Naive B cell (primary cell): Measurements from ENCODE around the gene LMX1B. TPM values are rescaled to one million over a fixed set of nuclear protein-coding genes. Genes with fewer than 3 reads are reported as not detected.
"Not testable (repeated sequence)": the region's sequence is repeated elsewhere in the genome, so short reads cannot be mapped to it uniquely, and the experiment has no call there.

ENCODE experiments used
- ATAC-seq, 2 donors: fragments of 150-1000 bp; cut with Tn5 transposase; 2 replicates each; pipeline ENCODE4 v1.10.0; 2021; ENCODE audit warnings: low read depth in 2 of 2, mild to moderate bottlenecking in 2 of 2, moderate library complexity in 2 of 2
- DNase-seq: peaks from one replicate; pipeline ENCODE4 v3.0.0; 2022
- H3K27ac Mint-ChIP-seq, 6 donors: one replicate each; pipeline ENCODE4 v1.8.0; 2020 to 2022; ENCODE audit warnings: mild to moderate bottlenecking in 6 of 6, mixed read lengths in 6 of 6, moderate library complexity in 5 of 6, inconsistent platforms in 2 of 6
- H3K27me3 Mint-ChIP-seq, 3 donors: one replicate each; pipeline ENCODE4 v1.8.0; 2021 to 2022; ENCODE audit warnings: mixed read lengths in 3 of 3, mild to moderate bottlenecking in 1 of 3
- H3K36me3 Mint-ChIP-seq, 2 donors: one replicate each; pipeline ENCODE4 v1.8.0; 2020 to 2022; ENCODE audit warnings: mixed read lengths in 2 of 2, inconsistent platforms in 1 of 2, mild to moderate bottlenecking in 1 of 2
- H3K4me1 Mint-ChIP-seq, 3 donors: one replicate each; pipeline ENCODE4 v1.8.0; 2020 to 2022; ENCODE audit warnings: mixed read lengths in 3 of 3, inconsistent platforms in 1 of 3, mild to moderate bottlenecking in 1 of 3, moderate library complexity in 1 of 3
- H3K4me3 Mint-ChIP-seq, 8 donors: one replicate each; pipeline ENCODE4 v1.8.0; 2020 to 2022; ENCODE audit warnings: mild to moderate bottlenecking in 8 of 8, mixed read lengths in 8 of 8, moderate library complexity in 8 of 8, inconsistent platforms in 2 of 8
- H3K9me3 Mint-ChIP-seq, 7 donors: one replicate each; pipeline ENCODE4 v1.8.0; 2020 to 2022; ENCODE audit warnings: mixed read lengths in 7 of 7, mild to moderate bottlenecking in 5 of 7, inconsistent platforms in 2 of 7, moderate library complexity in 1 of 7
- polyA plus RNA-seq, 6 donors: library from polyadenylated mRNA; unstranded; fragments of 300-500 nt; fragmentation: Illumina TruSeq; gene quantifications; one replicate each; pipeline ENCODE4 v1.2.3, GENCODE V29; 2021; ENCODE audit warnings: low read depth in 6 of 6

LMX1B gene
- polyA plus RNA-seq, 6 donors from 2014 or later = not detected

GRCh38 chr9:126706698-126707053 lies 92.9 kb downstream of the LMX1B start:
- H3K4me3 Mint-ChIP-seq = no peak overlapping the region
- peaks cover 12 to 17% (median 12%) of the 10 kb centered on the region in 3 donors for H3K4me1 Mint-ChIP-seq
- no peak for DNase-seq
- no peak for ATAC-seq
- H3K27me3 Mint-ChIP-seq = peaks cover 16 to 43% (median 35%) of the 10 kb centered on the region in 3 donors
- H3K9me3 Mint-ChIP-seq = no peaks in the 10 kb centered on the region
- no peak overlapping the region for H3K27ac Mint-ChIP-seq
- no peaks in the 10 kb centered on the region for H3K36me3 Mint-ChIP-seq

GRCh38 chr9:126707083-126707482 lies 93.4 kb downstream of the LMX1B start:
- Mint-ChIP-seq H3K27ac (no peak overlapping the region), H3K4me3 (peak overlapping the region in 1 of 8 donors; percentile 40), H3K27me3 (peaks cover 12 to 39% (median 31%) of the 10 kb centered on the region in 3 donors), H3K9me3 (no peaks in the 10 kb centered on the region), H3K4me1 (peaks cover 12 to 17% (median 12%) of the 10 kb centered on the region in 3 donors), H3K36me3 (no peaks in the 10 kb centered on the region)
- no peak for DNase-seq
- no peak for ATAC-seq

DNA sequence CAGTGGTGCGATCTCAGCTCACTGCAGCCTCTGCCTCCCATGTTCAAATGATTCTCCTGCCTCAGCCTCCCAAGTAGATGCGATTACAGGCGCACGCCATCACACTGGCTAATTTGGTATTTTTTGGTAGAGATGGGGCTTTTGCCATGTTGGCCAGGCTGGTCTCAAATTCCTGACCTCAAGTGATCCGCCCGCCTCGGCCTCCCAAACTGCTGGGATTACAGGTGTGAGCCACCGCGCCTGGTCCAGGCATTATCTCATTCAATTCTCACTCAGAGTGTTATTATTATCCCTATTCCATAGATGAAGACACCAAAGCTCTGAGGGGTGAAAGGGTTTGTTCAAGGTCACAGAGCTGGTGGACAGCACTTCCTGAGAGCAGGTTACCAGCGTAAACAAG lies 94.0 kb downstream of the LMX1B start:
- Mint-ChIP-seq H3K27ac (peak overlapping the region in 1 of 6 donors; percentile 33), H3K27me3 (peaks cover 9 to 33% (median 25%) of the 10 kb centered on the region in 3 donors), H3K4me1 (peaks cover 12 to 17% (median 12%) of the 10 kb centered on the region in 3 donors)
- not testable (repeated sequence) for DNase-seq, ATAC-seq, H3K4me3 Mint-ChIP-seq, H3K36me3 Mint-ChIP-seq, H3K9me3 Mint-ChIP-seq

DNA sequence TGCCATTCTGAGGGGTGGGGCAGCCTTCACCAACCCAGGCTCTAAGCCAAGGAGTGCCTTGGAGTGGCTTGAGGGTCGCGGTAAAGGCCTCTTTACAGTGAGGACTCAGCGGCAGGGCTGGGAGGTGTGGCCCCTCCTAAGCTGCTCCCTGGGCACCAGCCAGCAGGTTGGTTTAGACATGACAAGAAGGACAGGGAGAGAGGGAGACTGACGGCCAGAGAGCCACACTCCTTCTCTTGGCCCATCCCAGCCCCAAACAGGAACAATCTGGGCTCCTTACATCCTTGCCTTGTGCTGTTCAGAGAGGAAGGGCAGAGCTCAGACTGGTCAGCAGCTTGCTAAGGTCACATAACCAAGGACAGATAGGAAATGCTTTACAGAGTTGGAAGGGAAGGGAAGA lies 94.5 kb downstream of the LMX1B start:
- ATAC-seq (no peak), DNase-seq (no peak)
- no peaks in the 10 kb centered on the region for H3K9me3 Mint-ChIP-seq
- no peak overlapping the region for H3K27ac Mint-ChIP-seq
- no peak overlapping the region for H3K4me3 Mint-ChIP-seq
- peaks cover 9 to 28% (median 23%) of the 10 kb centered on the region in 3 donors for H3K27me3 Mint-ChIP-seq
- H3K36me3 Mint-ChIP-seq = no peaks in the 10 kb centered on the region
- H3K4me1 Mint-ChIP-seq = peaks cover 12 to 17% (median 12%) of the 10 kb centered on the region in 3 donors

- no peak overlapping the region for H3K4me3 Mint-ChIP-seq
- ATAC-seq = no peak
- peaks cover 12 to 17% (median 12%) of the 10 kb centered on the region in 3 donors for H3K4me1 Mint-ChIP-seq
- H3K27me3 Mint-ChIP-seq = peaks cover 5 to 18% (median 14%) of the 10 kb centered on the region in 3 donors
- no peaks in the 10 kb centered on the region for H3K36me3 Mint-ChIP-seq
- H3K9me3 Mint-ChIP-seq = no peaks in the 10 kb centered on the region
- DNase-seq = no peak
- no peak overlapping the region for H3K27ac Mint-ChIP-seq
Observed at GRCh38 chr9:126709241-126709640, 95.5 kb downstream of the LMX1B start.

DNA sequence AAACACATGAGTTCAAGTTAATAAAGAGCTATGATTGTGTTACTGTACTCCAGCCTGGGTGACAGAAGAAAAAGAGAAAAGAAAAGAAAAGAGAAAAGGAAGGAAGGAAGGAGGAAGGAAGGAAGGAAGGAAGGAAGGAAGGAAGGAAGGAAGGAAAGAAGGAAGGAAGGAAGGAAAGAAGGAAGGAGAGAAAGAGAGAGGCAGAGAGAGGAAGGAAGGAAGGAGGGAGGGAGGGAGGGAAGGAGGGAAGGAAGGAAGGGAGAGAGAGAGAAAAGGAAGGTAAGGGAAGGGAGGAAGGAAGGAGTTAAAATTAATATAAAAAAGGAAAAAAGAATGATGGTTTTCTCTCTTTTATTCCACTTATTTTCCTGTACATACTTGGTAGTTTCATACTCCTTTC lies 101.7 kb downstream of the LMX1B start:
- Mint-ChIP-seq H3K4me3 (no peak overlapping the region), H3K27ac (no peak overlapping the region)

DNA sequence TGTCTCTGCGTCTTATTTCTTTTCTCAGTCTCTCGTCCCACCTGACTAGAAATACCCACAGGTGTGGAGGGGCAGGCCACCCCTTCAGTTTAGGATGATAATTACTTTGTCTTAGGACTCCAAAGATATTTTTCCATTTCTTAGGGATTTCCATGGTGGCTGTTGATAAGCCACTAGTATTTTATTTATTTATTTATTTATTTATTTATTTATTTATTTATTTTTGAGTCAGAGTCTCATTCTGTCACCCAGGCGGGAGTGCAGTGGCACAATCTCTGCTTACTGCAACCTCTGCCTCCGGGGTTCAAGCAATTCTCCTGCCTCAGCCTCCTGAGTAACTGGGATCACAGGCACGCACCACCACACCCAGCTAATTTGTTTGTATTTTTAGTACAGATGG lies 103.7 kb downstream of the LMX1B start:
- H3K36me3 Mint-ChIP-seq, DNase-seq: not testable (repeated sequence)
- H3K4me1 Mint-ChIP-seq = peaks cover 36 to 44% (median 37%) of the 10 kb centered on the region in 3 donors

More for the DNA sequence above, 101.7 kb downstream of the LMX1B start:
- DNase-seq (no peak), ATAC-seq (no peak)
- H3K27me3 Mint-ChIP-seq = no peaks in the 10 kb centered on the region
- H3K4me1 Mint-ChIP-seq = peaks cover 18 to 27% (median 19%) of the 10 kb centered on the region in 3 donors
- H3K9me3 Mint-ChIP-seq = no peaks in the 10 kb centered on the region
- no peaks in the 10 kb centered on the region for H3K36me3 Mint-ChIP-seq

DNA sequence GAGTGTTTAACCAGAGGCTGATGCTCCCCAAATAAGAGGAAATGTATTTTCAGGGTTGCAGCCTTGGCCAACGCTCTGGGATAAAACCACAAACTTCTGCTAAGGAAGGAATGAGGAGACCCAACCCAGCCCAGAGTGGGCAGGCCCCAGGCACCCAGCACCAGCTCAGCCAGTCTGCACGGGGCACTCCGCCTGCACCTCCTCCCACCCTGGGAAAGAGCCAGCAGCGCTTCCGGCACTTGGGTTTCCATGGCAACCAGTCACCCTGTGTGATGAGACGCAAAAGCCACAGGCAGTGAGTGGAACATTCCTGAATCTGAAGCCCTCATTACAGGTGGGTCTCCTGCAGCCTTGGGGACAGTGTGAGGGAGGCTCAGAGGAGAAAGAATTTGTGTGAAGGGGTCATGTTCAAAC lies 105.9 kb downstream of the LMX1B start:
- peak; percentile 62 to 63 for ATAC-seq
- no peaks in the 10 kb centered on the region for H3K36me3 Mint-ChIP-seq
- H3K27ac Mint-ChIP-seq = peak overlapping the region; percentile 96 to 99 (median 98)

More for the DNA sequence above, 103.7 kb downstream of the LMX1B start:
- H3K27me3 Mint-ChIP-seq, H3K27ac Mint-ChIP-seq, H3K4me3 Mint-ChIP-seq, ATAC-seq, H3K9me3 Mint-ChIP-seq: not testable (repeated sequence)

DNA sequence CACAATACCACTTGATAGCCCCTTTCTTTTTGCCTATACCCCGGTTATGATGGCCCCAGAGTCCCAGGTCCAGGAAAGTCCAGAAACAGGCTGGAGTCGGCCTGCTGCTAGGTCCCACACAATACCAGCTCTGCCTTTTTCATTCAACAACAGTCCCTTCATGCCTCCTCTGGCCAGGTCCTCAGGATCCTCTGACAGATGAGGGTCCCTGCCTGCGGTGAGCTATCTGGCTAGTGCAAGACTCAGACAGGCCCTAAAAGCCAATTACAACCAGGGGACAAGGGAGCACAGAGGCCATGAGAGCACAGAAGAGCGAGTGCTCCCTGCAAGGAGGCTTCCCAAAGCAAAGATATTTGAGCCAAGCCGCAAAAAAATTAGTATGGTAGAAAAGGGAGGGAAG lies 106.3 kb downstream of the LMX1B start:
- Mint-ChIP-seq H3K27ac (peak overlapping the region; percentile 96 to 99 (median 98)), H3K4me1 (peaks cover 45 to 52% (median 48%) of the 10 kb centered on the region in 3 donors), H3K36me3 (no peaks in the 10 kb centered on the region), H3K9me3 (no peaks in the 10 kb centered on the region), H3K4me3 (peak overlapping the region; percentile 65 to 97 (median 86)), H3K27me3 (no peaks in the 10 kb centered on the region)
- no peak for DNase-seq
- no peak for ATAC-seq

More for the DNA sequence above, 105.9 kb downstream of the LMX1B start:
- DNase-seq = peak; percentile 85
- Mint-ChIP-seq H3K4me1 (peaks cover 45 to 52% (median 48%) of the 10 kb centered on the region in 3 donors), H3K27me3 (no peaks in the 10 kb centered on the region), H3K9me3 (no peaks in the 10 kb centered on the region), H3K4me3 (peak overlapping the region; percentile 65 to 97 (median 86))

DNA sequence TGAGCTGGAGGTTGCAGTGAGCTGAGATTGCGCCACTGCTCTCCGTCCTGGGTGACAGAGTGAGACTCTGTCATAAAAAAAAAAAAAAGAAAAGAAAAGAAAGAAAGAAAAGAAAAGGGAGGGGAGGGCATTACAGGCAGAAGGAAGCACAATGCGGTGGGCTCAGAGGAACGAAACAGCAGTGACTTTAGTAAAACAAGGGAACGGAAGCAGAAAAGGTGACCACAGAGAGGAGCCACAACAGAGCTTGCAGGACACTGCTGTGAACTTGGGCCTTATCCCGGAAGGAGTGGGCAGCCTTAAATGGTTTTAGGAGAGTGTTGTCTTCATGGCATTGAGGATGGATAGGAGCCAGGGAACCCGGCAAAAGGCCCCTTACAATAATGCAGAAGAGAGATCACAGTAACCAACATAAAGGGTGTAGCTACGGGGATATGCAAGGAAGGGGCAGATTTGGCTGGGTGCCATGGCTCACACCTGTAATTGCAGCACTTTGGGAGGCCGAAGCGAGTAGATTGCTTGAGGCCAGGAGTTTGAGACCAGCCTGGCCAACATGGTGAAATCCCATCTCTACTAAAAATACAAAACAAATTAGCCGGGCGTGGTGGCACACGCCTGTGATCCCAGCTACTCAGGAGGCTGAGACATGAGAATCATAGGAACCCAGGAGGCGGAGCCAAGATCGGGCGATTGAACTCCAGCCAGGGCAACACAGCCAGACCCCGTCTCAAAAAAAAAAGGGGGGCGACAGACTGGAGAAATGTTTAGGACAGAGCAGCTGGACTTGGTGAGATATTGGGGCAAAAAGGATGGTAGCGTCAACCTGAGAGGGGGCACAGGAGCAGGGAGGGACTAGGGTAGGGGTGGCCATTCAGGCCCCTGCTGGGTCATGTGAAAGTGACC lies 107.2 kb downstream of the LMX1B start:
- Mint-ChIP-seq H3K36me3 (no peaks in the 10 kb centered on the region), H3K9me3 (no peaks in the 10 kb centered on the region), H3K4me3 (peak overlapping the region; percentile 65 to 97 (median 89)), H3K27ac (peak overlapping the region; percentile 95 to 99 (median 98)), H3K4me1 (peaks cover 40 to 50% (median 48%) of the 10 kb centered on the region in 3 donors), H3K27me3 (no peaks in the 10 kb centered on the region)
- ATAC-seq (no peak), DNase-seq (no peak)

DNA sequence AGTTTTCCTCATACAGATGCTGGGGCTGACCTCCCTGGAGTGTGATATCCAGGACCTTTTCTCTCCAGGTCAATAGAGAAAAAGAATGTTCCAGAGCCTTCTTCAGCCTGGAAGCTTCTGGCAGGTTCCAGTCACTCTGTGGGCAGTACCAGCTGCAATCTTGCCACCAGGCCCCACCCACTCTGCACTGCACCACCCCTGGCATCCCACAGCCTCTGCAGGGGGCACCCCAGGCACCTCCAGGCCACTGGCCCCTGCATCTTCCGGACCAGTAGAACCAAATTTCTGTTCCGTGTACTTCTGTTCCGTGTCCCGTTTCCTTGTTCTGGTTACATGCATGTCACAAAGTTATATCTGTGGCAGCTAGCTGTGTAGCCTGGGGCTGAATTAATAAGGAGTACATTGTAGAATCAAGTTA lies 107.8 kb downstream of the LMX1B start:
- no peaks in the 10 kb centered on the region for H3K9me3 Mint-ChIP-seq
- DNase-seq = peak; percentile 28
- H3K27me3 Mint-ChIP-seq = no peaks in the 10 kb centered on the region
- H3K36me3 Mint-ChIP-seq = no peaks in the 10 kb centered on the region
- peak overlapping the region; percentile 82 to 98 (median 94) for H3K4me3 Mint-ChIP-seq
- no peak for ATAC-seq
- peaks cover 40 to 50% (median 48%) of the 10 kb centered on the region in 3 donors for H3K4me1 Mint-ChIP-seq
- peak overlapping the region; percentile 91 to 99 (median 96) for H3K27ac Mint-ChIP-seq

GRCh38 chr9:126722252-126722921 lies 108.7 kb downstream of the LMX1B start:
- H3K9me3 Mint-ChIP-seq = no peaks in the 10 kb centered on the region
- peak overlapping the region; percentile 86 to 98 (median 94) for H3K4me3 Mint-ChIP-seq
- ATAC-seq (peak; percentile 65 to 66), DNase-seq (peak; percentile 91)
- H3K27me3 Mint-ChIP-seq = no peaks in the 10 kb centered on the region
- peak overlapping the region; percentile 91 to 99 (median 98) for H3K27ac Mint-ChIP-seq
- H3K36me3 Mint-ChIP-seq = no peaks in the 10 kb centered on the region
- peaks cover 40 to 50% (median 48%) of the 10 kb centered on the region in 3 donors for H3K4me1 Mint-ChIP-seq
